Activated T-cell treated with anti-CD3 and anti-CD28 coated beads, Interleukin-2, amount 50 U/mL, for 4 hours (primary cell): ENCODE measurements around the gene RGN. TPM values are rescaled to one million over a fixed set of nuclear protein-coding genes. Genes with fewer than 3 reads are reported as not detected.
"Not testable (repeated sequence)": the region's sequence is repeated elsewhere in the genome, so short reads cannot be mapped to it uniquely, and the experiment has no call there.

Experiments used
- ATAC-seq, 2 donors: fragments of 200-7000 bp; cut with Tn5 transposase; one replicate each; pipeline ENCODE4 v1.10.0; 2021
- DNase-seq: peaks from one replicate; pipeline ENCODE4 v3.0.0-alpha.2; 2020
- H3K27me3 Mint-ChIP-seq: one replicate; pipeline ENCODE4 v1.8.0; 2021; ENCODE audit warnings: low read depth, mixed read lengths
- H3K36me3 Mint-ChIP-seq: one replicate; pipeline ENCODE4 v1.8.0; 2022; ENCODE audit warnings: mixed read lengths; ENCODE audit not compliant: insufficient read depth
- H3K4me1 Mint-ChIP-seq: one replicate; pipeline ENCODE4 v1.8.0; 2021; ENCODE audit warnings: low read depth, mixed read lengths
- H3K4me3 Mint-ChIP-seq: one replicate; pipeline ENCODE4 v1.8.0; 2021; ENCODE audit warnings: mild to moderate bottlenecking, moderate library complexity, mixed read lengths
- H3K9me3 Mint-ChIP-seq: one replicate; pipeline ENCODE4 v1.8.0; 2021; ENCODE audit warnings: mixed read lengths
- total RNA-seq, 3 donors: library from RNA; stranded (reverse); gene quantifications; one replicate each; pipeline ENCODE4 v1.2.1, GENCODE V29; 2021

RGN gene
- total RNA-seq, 3 donors from 2014 or later = 0.11 to 0.15 (median 0.14) TPM

DNA sequence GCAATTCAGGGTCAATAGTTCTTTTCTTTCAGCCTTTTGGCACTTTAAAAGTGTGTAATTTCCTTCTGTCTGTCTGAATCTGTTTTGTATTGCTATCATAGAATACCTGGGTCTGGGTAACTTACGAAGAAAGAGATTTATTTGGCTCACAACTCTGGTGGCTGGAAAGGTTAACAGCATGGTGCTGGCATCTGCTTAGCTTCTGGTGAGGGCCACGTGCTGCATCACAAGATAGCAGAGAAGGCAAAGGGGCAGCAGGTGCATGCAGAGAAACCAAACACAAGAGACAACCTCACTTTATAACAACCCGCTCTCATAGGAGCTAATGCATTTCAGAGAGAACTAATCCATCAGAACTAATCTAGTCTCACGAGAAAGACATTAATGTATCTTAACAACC lies 18.8 kb downstream of the RGN start:
- Mint-ChIP-seq H3K4me3 (no peak overlapping the region), H3K9me3 (no peaks in the 10 kb centered on the region), H3K27me3 (no peaks in the 10 kb centered on the region), H3K4me1 (no peaks in the 10 kb centered on the region), H3K36me3 (no peaks in the 10 kb centered on the region)
- DNase-seq (no peak), ATAC-seq (no peak)

- H3K4me3 Mint-ChIP-seq = no peak overlapping the region
- DNase-seq (no peak), ATAC-seq (no peak)
- no peaks in the 10 kb centered on the region for H3K4me1 Mint-ChIP-seq
- H3K9me3 Mint-ChIP-seq = no peaks in the 10 kb centered on the region
- H3K36me3 Mint-ChIP-seq = no peaks in the 10 kb centered on the region
- H3K27me3 Mint-ChIP-seq = no peaks in the 10 kb centered on the region
Measured at GRCh38 chrX:47098338-47099094, 20.3 kb downstream of the RGN start.

- Mint-ChIP-seq H3K4me3 (no peak overlapping the region), H3K4me1 (no peaks in the 10 kb centered on the region), H3K27me3 (no peaks in the 10 kb centered on the region), H3K36me3 (no peaks in the 10 kb centered on the region), H3K9me3 (no peaks in the 10 kb centered on the region)
- DNase-seq = no peak
- no peak for ATAC-seq
Measured at GRCh38 chrX:47101206-47101605, 23.0 kb downstream of the RGN start.

DNA sequence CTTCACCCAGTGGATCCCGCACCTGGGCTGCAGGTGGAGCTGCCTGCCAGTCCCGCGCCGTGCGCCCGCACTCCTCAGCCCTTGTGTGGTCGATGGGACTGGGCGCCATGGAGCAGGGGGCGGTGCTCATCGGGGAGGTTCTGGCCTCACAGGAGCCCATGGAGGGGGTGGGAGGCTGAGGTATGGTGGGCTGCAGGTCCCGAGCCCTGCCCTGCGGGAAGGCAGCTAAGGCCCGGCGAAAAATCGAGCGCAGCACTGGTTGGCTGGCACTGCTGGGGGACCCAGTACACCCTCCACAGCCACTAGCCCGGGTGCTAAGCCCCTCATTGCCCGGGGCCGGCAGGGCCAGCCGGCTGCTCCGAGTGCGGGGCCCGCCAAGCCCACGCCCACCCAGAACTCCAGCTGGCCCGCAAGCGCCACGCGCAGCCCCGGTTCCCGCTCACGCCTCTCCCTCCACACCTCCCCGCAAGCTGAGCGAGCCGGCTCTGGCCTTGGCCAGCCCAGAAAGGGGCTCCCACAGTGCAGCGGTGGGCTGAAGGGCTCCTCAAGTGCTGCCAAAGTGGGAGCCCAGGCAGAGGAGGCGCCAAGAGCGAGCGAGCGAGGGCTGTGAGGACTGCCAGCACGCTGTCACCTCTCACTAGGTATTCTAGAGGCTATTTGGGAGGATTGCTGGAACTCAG lies 32.8 kb downstream of the RGN start:
- ATAC-seq, H3K4me1 Mint-ChIP-seq, DNase-seq, H3K4me3 Mint-ChIP-seq, H3K36me3 Mint-ChIP-seq, H3K27me3 Mint-ChIP-seq, H3K9me3 Mint-ChIP-seq: not testable (repeated sequence)

DNA sequence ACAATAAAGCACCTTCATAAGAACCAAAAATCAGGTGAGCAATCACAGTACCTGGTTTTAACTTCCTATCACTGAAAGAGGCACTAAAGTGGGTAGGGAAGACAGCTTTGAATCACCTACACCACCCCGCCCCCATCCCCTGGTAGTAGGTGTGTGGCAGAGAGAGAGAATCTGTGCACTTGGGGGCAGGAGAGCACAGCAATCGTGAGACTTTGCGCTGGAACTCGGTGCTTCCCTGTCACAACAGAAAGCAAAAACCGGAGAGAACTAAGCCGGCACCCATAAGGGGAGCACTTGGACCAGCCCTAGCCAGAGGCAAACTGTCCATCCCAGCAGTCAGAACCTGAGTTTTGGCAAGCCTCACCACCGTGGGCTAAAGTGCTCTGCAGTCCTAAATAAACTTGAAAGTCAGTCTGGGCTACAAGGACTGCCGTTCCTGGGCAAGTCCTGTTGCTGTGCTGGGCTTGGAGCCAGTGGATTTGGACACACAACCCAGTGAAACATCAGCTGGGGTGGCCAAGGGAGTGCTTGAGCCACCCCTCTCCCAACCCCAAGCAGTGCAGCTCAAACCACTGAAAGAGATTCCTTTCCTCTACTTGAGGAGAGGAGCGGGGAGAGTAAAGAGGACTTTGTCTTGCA lies 34.2 kb downstream of the RGN start:
- no peaks in the 10 kb centered on the region for H3K36me3 Mint-ChIP-seq
- no peak overlapping the region for H3K4me3 Mint-ChIP-seq
- no peaks in the 10 kb centered on the region for H3K27me3 Mint-ChIP-seq
- ATAC-seq = no peak
- no peaks in the 10 kb centered on the region for H3K9me3 Mint-ChIP-seq
- H3K4me1 Mint-ChIP-seq = no peaks in the 10 kb centered on the region
- no peak for DNase-seq

DNA sequence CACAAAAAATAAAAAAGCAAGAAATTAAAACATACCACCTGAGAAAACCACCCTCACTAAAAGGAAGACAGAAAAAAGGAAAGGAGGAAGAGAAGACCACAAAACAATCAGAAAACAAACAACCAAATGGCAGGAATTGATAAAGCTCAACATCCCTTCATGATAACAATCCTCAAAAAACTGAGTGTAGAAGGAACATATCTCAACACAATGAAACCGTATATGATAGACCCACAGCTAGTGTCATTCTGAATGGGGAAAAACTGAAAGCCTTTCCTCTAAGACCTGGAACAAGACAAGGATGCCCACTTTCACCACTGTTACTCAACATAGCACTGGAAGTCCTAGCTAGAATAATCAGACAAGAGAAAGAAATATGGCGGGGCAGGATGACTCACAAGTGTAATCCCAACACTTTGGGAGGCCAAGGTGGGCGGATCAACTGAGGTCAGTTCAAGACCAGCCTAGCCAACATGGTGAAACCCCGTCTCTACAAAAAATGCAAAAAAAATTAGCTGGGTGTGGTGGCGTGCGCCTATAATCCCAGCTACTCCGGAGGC lies 38.4 kb downstream of the RGN start:
- H3K4me3 Mint-ChIP-seq = not testable (repeated sequence)

DNA sequence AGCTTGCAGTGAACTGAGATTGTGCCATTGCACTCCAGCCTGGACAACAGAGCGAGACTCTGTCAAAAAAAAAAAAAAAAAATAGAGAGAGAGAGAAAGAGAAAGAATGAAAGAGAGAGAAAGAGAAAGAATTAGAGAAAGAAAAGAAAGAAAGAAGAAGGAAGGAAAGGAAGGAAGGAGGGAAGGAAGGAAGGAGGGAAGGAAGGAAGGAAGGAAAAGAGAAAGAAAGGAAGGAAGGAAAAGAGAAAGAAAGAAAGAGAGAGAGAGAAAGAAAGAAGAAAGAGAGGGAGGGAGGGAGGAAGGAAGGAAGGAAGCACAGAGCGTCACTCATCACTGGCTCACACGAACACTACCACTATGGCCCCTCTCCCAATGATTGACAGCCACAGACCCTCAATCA lies 46.2 kb downstream of the RGN start:
- ATAC-seq, H3K9me3 Mint-ChIP-seq: not testable (repeated sequence)

More for the DNA sequence above, 38.4 kb downstream of the RGN start:
- not testable (repeated sequence) for DNase-seq, H3K9me3 Mint-ChIP-seq, ATAC-seq, H3K4me1 Mint-ChIP-seq, H3K36me3 Mint-ChIP-seq, H3K27me3 Mint-ChIP-seq

GRCh38 chrX:47129157-47129898 lies 51.1 kb downstream of the RGN start:
- no peaks in the 10 kb centered on the region for H3K9me3 Mint-ChIP-seq

More for the DNA sequence above, 46.2 kb downstream of the RGN start:
- DNase-seq, H3K27me3 Mint-ChIP-seq, H3K4me3 Mint-ChIP-seq, H3K36me3 Mint-ChIP-seq, H3K4me1 Mint-ChIP-seq: not testable (repeated sequence)

DNA sequence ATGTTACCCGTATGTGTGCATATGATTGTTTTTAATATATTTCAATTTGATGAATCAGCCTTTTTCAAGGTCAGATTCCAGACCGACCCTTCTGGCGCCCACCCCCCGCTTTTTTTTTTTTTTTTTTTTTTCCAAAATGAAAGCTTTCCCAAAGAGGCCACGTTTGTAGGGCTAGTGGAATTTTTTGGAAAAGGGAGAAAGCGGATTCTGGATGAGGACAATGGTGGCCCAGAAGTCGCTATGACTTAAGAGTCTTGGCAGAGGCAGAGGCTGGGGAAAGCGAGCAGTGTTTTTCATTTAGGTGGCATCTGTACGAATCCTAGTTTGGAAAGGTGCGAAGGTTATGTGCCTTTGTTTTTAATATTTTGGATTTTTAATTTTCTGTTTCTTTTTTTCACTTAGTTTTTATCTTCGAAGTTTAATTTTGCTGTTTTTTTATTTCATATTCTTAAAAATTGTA lies 51.7 kb downstream of the RGN start:
- peaks cover 3% of the 10 kb centered on the region for H3K4me1 Mint-ChIP-seq
- no peak for ATAC-seq
- H3K27me3 Mint-ChIP-seq = no peaks in the 10 kb centered on the region
- DNase-seq = no peak
- H3K9me3 Mint-ChIP-seq = no peaks in the 10 kb centered on the region
- H3K4me3 Mint-ChIP-seq = peak overlapping the region; percentile 97
- H3K36me3 Mint-ChIP-seq = no peaks in the 10 kb centered on the region

More at GRCh38 chrX:47129157-47129898, 51.1 kb downstream of the RGN start:
- Mint-ChIP-seq H3K36me3 (no peaks in the 10 kb centered on the region), H3K4me1 (peaks cover 3% of the 10 kb centered on the region), H3K27me3 (no peaks in the 10 kb centered on the region), H3K4me3 (peak overlapping the region; percentile 97)
- ATAC-seq (peak; percentile 99), DNase-seq (peak; percentile 82)

- Mint-ChIP-seq H3K27me3 (no peaks in the 10 kb centered on the region), H3K9me3 (no peaks in the 10 kb centered on the region), H3K4me1 (peaks cover 3% of the 10 kb centered on the region), H3K4me3 (no peak overlapping the region), H3K36me3 (no peaks in the 10 kb centered on the region)
- ATAC-seq (no peak), DNase-seq (no peak)
Measured at GRCh38 chrX:47133493-47133892, 55.2 kb downstream of the RGN start.

GRCh38 chrX:47135650-47136049 lies 57.4 kb downstream of the RGN start:
- not testable (repeated sequence) for H3K4me1 Mint-ChIP-seq, H3K36me3 Mint-ChIP-seq, H3K9me3 Mint-ChIP-seq, ATAC-seq, H3K4me3 Mint-ChIP-seq, DNase-seq, H3K27me3 Mint-ChIP-seq

GRCh38 chrX:47138171-47138570 lies 59.9 kb downstream of the RGN start:
- DNase-seq = no peak
- no peak for ATAC-seq
- Mint-ChIP-seq H3K4me3 (no peak overlapping the region), H3K36me3 (peaks cover 13% of the 10 kb centered on the region), H3K27me3 (no peaks in the 10 kb centered on the region), H3K4me1 (peaks cover 5% of the 10 kb centered on the region), H3K9me3 (no peaks in the 10 kb centered on the region)
